ENCODE results near the gene ANKMY1.
"Not testable (repeated sequence)": the region's sequence is repeated elsewhere in the genome, so short reads cannot be mapped to it uniquely, and the experiment has no call there.

Gene ANKMY1

GRCh38 chr2:240553956-240554480 lies 3.8 kb downstream of the ANKMY1 start:
- DNase-seq: no peak

DNA sequence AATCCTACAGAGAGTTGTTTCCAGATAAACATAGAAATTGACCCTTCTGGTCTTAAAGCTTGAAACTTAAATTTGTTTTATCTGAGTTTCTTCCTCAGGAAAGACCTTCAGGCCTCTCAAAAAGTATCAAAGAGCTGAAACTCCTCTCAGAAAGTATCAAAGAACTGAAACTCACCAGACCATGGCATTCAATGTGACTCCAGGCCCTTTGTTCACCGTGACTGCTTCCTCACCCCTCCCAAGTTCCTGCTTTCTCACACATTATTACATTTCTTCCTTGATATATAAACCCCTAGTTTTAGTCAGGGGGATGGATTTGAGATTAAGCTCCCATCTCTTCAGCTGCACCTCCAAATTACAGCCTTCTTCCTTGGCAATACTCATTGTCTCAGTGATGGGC lies 6.0 kb downstream of the ANKMY1 start:
- no peak for DNase-seq

GRCh38 chr2:240551288-240551687 lies 6.5 kb downstream of the ANKMY1 start:
- DNase-seq: no peak

GRCh38 chr2:240539906-240540305 lies 17.9 kb downstream of the ANKMY1 start:
- no peak for DNase-seq

- DNase-seq: not testable (repeated sequence)
Measured at GRCh38 chr2:240539101-240539500, 18.7 kb downstream of the ANKMY1 start.

DNA sequence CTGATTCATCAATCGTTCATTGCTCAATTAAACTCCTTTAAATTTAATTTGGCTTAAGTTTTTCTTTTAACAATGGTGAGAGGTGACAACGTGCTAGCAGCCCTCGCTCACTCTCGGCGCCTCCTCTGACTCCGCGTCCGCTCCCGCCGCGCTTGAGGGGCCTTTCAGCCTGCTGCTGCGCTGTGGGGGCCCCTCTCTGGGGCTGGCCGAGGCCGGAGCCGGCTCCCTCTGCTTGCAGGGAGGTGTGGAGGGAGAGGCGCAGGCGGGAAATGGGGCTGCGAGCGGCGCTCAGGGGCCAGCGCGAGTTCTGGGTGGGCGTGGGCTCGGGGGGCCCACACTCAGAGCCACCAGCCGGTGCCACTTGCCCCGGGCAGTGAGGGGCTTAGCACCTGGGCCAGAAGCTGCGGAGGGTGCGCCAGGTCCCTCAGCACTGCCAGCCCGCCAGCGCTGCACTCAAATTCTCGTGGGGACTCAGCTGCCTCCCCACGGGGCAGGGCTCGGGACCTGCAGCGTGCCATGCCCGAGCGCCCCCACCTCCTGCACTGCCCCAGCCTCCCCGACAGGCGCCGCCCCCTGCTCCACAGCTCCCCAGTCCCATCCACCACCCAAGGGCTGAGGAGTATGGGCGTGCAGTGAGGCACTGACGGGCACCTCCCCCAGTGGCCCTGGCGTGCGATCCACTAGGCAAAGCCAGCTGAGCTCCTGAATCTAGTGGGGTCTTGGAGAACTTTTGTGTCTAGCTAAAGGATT lies 19.6 kb downstream of the ANKMY1 start:
- no peak for DNase-seq

- DNase-seq: no peak
Measured at GRCh38 chr2:240532031-240532775, 25.6 kb downstream of the ANKMY1 start.

DNA sequence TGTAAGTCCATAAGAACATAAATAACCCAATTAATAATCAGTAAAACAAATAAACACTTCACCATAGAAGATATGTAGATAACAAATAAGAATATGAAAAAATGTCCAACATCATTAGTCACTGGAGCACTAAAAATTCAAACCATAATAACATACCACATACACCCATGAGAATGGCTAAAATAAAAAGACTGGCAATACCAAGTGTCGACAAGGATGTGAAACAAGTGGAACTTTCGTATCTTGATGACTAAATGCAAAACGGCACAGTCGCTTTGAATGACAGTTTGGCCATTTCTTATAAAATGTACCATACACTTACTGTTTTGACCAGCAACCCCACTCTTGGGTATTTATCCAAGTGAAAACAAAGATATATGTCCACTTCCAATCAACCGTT lies 26.8 kb downstream of the ANKMY1 start:
- DNase-seq: no peak

DNA sequence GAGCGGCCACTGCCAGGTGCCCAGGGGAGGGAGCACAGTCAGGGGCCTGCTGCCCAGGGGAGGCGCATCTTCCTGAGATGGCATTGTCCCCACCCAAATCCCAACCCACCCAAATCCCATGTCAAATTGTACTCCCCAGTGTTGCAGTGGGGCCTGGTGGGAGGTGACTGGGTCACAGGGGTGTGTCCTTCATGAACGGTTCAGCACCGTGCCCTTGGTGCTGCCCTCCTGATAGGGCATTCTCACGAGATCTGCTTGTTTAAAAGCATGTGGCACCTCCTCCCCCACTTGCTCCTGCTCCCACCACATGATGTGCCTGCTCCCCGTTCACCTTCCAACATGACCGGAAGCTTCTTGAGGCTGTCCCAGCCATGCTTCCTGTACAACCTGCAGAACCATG lies 27.6 kb downstream of the ANKMY1 start:
- no peak for DNase-seq

DNA sequence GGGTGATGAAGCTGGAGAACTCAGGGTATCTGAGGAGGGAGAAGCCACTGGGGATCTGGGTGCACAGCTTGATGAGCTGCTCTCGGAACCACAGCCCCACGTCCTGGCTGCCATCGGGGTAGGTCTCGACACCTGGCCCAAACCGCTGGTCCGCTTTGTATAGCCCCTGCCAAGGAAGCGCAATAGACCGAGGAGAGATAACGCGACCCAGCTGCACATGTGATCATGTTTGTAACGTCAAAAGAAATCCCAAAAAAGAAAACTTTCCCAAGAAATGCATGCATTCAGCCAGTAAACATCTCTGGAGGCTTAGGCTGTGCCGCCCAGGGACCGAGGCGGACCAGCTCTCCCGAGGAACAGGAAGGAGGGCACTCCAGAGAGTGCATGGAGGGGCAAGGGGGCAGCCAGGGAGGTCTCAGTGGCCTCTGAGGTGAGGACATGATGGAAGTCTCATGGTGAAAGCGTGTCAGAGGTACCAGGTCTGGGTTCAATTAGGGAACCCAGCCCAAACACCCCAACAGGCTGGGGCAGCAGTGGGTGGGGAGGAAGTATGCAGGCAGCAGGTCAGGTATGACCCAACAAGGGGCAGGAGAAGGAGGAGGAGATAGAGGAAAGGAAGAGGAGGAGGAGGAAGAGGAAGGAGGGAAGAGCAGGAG lies 28.3 kb downstream of the ANKMY1 start:
- no peak for DNase-seq

DNA sequence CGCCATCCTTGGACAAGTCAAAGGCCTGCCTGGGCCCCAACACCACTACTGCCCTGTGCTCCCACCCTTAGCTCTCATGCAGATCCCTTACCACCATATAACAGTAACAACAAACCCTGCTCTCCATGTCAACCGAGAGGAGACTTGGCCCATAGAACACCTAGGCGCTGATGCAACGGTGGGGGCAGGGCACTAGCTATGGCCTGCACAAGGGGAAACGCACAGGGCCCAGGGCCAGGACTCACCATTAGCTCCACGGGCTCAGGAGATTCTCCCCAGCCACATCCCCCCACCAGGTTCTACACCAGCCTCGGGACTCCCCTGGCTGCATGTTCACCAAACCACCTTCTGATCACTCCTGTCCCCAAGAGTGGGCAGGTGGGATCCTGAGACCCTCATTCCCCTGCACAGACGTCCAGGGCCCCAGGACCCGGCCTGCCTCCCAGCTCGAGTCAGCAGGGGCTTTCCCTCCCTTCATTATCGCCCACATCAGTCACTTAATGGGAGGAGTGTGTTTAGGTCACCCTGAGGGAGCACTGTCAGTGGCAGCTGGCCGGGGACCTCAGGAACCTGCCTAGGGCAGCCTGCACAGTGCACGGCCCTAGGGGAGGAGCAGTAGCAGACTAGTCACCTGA lies 29.3 kb downstream of the ANKMY1 start:
- no peak for DNase-seq

DNA sequence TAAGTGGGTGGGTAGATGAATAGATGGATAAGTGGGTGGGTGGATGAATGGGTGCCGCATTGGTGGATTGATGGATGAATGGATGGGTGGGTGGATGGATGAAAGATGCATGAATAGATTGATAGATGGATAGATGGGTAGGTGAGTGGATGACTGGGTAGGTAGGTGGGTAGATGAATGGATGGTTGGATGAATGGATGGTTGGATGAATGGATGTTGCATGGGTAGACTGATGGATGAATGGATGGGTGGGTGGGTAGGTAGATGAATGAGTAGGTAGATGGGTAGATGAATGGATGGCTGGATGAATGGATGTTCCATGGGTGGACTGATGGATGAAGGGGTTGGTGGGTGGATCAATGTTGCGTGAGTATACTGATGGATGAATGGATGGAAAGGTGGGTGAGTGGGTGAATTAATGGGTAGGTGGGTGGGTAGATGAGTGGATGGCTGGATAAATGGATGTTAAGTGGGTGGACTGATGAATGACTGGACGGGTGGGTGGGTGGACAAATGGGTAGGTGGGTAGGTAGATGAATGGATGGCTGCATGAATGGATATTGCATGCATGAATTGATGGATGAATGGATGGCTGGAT lies 30.5 kb downstream of the ANKMY1 start:
- no peak for DNase-seq

- DNase-seq: no peak
Measured at GRCh38 chr2:240526521-240526920, 31.3 kb downstream of the ANKMY1 start.

- no peak for DNase-seq
Measured at GRCh38 chr2:240525802-240526201, 32.0 kb downstream of the ANKMY1 start.

DNA sequence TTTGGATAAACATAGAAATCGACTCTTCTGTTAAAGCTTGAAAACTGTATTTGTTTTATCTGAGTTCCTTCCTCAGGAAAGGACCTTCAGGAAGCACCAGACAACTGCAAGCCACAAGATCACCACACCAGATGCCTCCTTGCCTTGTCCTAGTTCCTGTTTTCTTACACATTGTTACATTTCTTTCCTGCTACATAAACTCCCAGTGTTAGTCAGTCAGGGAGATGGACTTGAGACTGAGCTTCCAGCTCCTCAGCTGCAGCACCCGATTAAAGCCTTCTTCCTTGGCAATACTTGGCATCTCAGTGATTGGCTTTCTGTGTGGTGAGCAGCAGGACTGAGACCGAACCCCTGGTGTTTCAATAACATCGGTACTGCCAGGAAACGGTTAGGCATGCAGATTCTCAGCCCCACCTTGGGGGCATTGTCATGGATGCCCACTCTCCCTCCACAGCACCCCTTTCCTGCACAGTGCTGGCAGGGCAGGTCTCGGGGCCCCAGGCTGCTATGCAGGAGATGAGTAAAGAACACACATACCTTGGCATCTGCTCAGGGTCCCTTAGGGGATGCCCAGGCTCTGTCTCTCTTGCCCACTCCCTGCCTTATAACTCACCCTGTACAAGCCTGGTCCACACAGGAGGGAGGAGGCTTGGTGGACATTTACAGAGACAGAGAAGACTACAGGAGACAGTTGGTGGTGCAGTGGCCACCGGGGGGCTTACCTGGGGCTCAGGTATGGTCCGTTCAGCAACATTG lies 32.6 kb downstream of the ANKMY1 start:
- no peak for DNase-seq

- DNase-seq: no peak
Measured at GRCh38 chr2:240523451-240524281, 34.1 kb downstream of the ANKMY1 start.

DNA sequence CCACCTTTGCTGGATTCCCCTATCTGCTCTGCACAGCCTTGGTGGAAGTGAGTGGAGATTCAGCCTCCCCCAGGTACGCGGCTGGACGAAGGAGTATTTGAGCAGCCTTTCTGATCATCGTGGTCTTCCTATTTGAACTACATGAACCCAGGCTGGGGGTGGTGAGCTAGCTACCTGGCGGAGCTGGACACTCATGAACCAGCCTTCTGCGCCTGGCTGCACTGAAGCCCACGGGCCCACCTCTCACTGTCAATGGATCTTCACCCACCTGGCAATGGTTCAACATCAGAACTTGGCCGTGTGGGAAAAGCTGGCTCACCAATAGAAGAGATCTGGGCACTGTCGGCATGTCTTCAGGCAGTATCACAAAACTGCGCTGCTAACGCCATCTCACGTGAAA lies 35.4 kb downstream of the ANKMY1 start:
- no peak for DNase-seq

DNA sequence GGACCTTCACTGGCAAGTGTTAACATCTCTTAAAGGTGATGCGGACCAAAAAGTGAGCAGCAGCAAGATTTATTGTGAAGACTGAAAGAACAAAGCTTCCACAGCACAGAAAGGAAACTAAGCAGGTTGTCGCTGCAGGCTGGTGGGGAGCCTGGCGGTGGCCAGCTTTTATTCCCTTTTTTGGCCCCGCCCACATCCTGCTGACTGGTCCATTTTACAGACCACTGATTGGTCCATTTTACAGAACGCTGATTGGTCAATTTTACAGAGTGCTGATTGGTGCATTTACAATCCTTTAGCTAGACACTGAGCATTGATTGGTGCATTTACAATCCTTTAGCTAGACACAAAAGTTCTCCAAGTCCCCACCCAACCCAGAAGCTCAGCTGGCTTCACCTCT lies 35.9 kb downstream of the ANKMY1 start:
- not testable (repeated sequence) for DNase-seq

DNA sequence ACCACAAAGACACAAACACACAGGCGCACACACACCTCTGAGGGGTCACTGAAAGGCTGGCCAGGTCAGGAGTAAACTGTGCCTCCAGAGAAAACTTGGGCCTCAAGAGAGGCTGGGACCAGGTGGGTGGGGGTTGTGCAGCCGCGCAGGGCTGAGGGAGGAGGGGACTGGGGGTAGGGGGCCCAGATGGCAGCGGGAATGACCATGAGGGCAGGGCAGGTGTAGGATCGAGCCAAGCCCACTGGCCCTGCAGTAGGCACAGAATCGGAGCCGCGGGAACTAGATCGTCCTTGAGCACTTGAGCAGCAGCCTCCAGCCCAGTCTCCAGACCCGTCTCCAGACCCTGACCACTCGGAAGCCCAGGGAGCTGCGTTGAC lies 36.8 kb downstream of the ANKMY1 start:
- DNase-seq: no peak

DNA sequence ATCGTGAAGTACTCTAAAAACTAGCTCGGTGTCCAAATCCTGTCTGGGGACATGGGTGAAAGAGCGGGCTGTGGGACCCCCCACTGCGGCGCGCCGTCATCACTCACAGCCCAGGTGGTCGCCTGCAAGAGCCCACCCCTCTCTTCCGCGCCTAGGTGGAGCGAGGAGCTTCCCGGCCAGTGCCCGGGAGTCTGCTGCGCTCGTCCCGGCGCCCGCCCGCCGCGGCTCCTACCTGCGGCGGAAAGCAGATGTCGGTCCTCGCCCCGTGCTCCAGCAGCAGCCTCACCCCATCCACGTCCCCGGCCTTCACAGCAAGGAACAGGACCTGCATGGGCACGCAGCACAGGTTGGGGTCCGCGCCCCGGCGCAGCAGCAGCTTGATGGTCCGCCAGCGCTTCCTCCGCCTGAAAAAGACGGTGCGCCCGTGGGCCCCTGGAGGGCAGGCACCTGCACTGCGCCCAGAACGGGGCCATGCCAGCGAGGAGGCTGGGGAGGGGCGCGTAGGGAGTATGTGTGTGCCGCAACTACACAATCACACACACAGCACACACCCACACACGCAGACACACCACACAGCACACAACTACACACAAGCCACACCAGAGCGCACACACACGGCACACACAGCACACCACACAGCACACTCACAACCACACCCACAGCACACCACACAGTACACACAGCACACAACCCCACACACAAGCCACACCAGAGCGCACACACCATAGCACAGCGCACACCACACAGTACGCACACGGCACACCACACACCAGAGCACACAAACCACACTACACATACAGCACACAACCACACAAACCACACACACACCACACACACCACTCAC lies 37.4 kb downstream of the ANKMY1 start:
- no peak for DNase-seq

All from NCI-H774 (cell line).